Renal pelvis (tissue), 4 donors: ENCODE data around the gene ZFP69. TPM values are rescaled to one million over a fixed set of nuclear protein-coding genes. Genes with fewer than 3 reads are reported as not detected.
"Not testable (repeated sequence)": the region's sequence is repeated elsewhere in the genome, so short reads cannot be mapped to it uniquely, and the experiment has no call there.

Source experiments
- DNase-seq: peaks from one replicate; pipeline ENCODE4 v3.0.0-alpha.2; 2013
- polyA plus RNA-seq, 3 donors: library from polyadenylated mRNA; unstranded; fragments of 120-200 nt; gene quantifications; one replicate each; pipeline ENCODE4 v1.2.1, GENCODE V29; 2013; ENCODE audit not compliant: insufficient read length in 3 of 3

Gene ZFP69
- polyA plus RNA-seq, 3 donors: 5.6 to 10.4 (median 7.3) TPM

- DNase-seq: not testable (repeated sequence)
These were observed 25.6 kb downstream of the ZFP69 start for GRCh38 chr1:40502651-40503050.

- DNase-seq: no peak
These were observed 30.9 kb downstream of the ZFP69 start for GRCh38 chr1:40507973-40508372.

GRCh38 chr1:40508375-40509341 is 31.6 kb downstream of the ZFP69 start, which contains the start of gene EXO5:
EXO5 (plus strand) TSS chr1:40508767; CDS start chr1:40514545, 5,778 bp downstream.
- peak; percentile 57 for DNase-seq

- no peak for DNase-seq
These were observed 42.4 kb downstream of the ZFP69 start for GRCh38 chr1:40519517-40519916.

- DNase-seq: no peak
These were observed 53.8 kb downstream of the ZFP69 start for GRCh38 chr1:40530735-40531380.

- peak; percentile 94 for DNase-seq
These were observed 54.4 kb downstream of the ZFP69 start, which contains the start of gene ZNF684 for GRCh38 chr1:40531381-40532061. ZNF684 (plus strand) TSS chr1:40531637; CDS start chr1:40533167, 1,530 bp downstream.

- DNase-seq: no peak
These were observed 54.9 kb downstream of the ZFP69 start for GRCh38 chr1:40532062-40532389.

GRCh38 chr1:40532844-40533424 is 55.8 kb downstream of the ZFP69 start:
- DNase-seq: peak; percentile 30

GRCh38 chr1:40534589-40534988 is 57.5 kb downstream of the ZFP69 start:
- DNase-seq: no peak

GRCh38 chr1:40535732-40536131 is 58.6 kb downstream of the ZFP69 start:
- no peak for DNase-seq

- DNase-seq: no peak
These were observed 62.2 kb downstream of the ZFP69 start for GRCh38 chr1:40539338-40539737.

Other genes starting within 250 kb of the ZFP69 start
- gene TMCO2, start 229.4 kb upstream of the ZFP69 start, polyA plus RNA-seq: not detected
- 10 to 100 TPM; 48.5 to 56.5 (median 49.7) TPM for gene ZMPSTE24, start 219.1 kb upstream of the ZFP69 start, polyA plus RNA-seq
- 10 to 100 TPM; 19.4 to 32.6 (median 31.3) TPM for gene COL9A2, start 160.0 kb upstream of the ZFP69 start, polyA plus RNA-seq
- 10 to 100 TPM; 22.8 to 25.2 (median 24.9) TPM for gene SMAP2, start 103.6 kb upstream of the ZFP69 start, polyA plus RNA-seq
- 1 to 10 TPM; 5.1 to 5.8 (median 5.7) TPM for gene ZFP69B, start 26.8 kb upstream of the ZFP69 start, polyA plus RNA-seq
- gene EXO5, start 31.5 kb downstream of the ZFP69 start, polyA plus RNA-seq: 10 to 100 TPM; 10.5 to 14.6 (median 13.4) TPM
- gene ZNF684, start 54.3 kb downstream of the ZFP69 start, polyA plus RNA-seq: 10 to 100 TPM; 10.1 to 14.3 (median 13.6) TPM
- 1 to 10 TPM; 1.9 to 2.2 (median 1.9) TPM for gene RIMS3, start 188.4 kb downstream of the ZFP69 start, polyA plus RNA-seq
- gene NFYC, start 214.4 kb downstream of the ZFP69 start, polyA plus RNA-seq: 100 to 1,000 TPM in 2 of 3 donors, 10 to 100 TPM in 1; 95.0 to 121 (median 116) TPM